Trophoblast cell (in vitro differentiated cells and primary cell): ENCODE measurements around the gene SLC6A18.

Experiments
- DNase-seq, 2 donors: peaks; one replicate each; pipeline ENCODE4 v3.0.0-alpha.2; 2016
- H2AFZ ChIP-seq: 2 replicates; pipeline ENCODE4 v1.6.1; 2013; ENCODE audit warnings: low read length, moderate library complexity, mild to moderate bottlenecking; ENCODE audit not compliant: insufficient read depth, poor library complexity
- H2AK5ac ChIP-seq: 2 replicates; pipeline ENCODE4 v1.6.1; 2013; ENCODE audit warnings: mild to moderate bottlenecking, low read length
- H2BK120ac ChIP-seq: 2 replicates; pipeline ENCODE4 v1.6.1; 2013; ENCODE audit warnings: low read length, mild to moderate bottlenecking, moderate library complexity; ENCODE audit not compliant: insufficient read depth, poor library complexity
- H2BK12ac ChIP-seq: 2 replicates; pipeline ENCODE4 v1.6.1; 2013; ENCODE audit warnings: mild to moderate bottlenecking, low read length, moderate library complexity
- H2BK5ac ChIP-seq: 2 replicates; pipeline ENCODE4 v1.6.1; 2013; ENCODE audit warnings: low read length, low read depth, moderate library complexity, mild to moderate bottlenecking; ENCODE audit not compliant: poor library complexity
- H3K14ac ChIP-seq: 2 replicates; pipeline ENCODE4 v1.6.1; 2013; ENCODE audit warnings: mild to moderate bottlenecking, low read length
- H3K18ac ChIP-seq: 2 replicates; pipeline ENCODE4 v1.6.1; 2013; ENCODE audit warnings: mild to moderate bottlenecking, low read length
- H3K23ac ChIP-seq: 2 replicates; pipeline ENCODE4 v1.6.1; 2013; ENCODE audit warnings: low read length
- H3K27ac ChIP-seq: 2 replicates; pipeline ENCODE4 v1.5.1; 2013; ENCODE audit warnings: low read depth, mild to moderate bottlenecking, inconsistent platforms, low read length, moderate library complexity
- H3K27me3 ChIP-seq: 2 replicates; pipeline ENCODE4 v1.6.1; 2013; ENCODE audit warnings: inconsistent platforms, mild to moderate bottlenecking, low read length, moderate library complexity; ENCODE audit not compliant: insufficient read depth
- H3K36me3 ChIP-seq, 2 experiments: 1 replicate in 1 of 2; 2 replicates in 1 of 2; pipeline ENCODE4 v1.6.1; 2013; ENCODE audit warnings: low read length in 2 of 2, mild to moderate bottlenecking in 2 of 2, moderate library complexity in 1 of 2; ENCODE audit not compliant: insufficient read depth in 2 of 2, control insufficient read depth in 1 of 2
- H3K4ac ChIP-seq: 2 replicates; pipeline ENCODE4 v1.6.1; 2013; ENCODE audit warnings: low read depth, mild to moderate bottlenecking, low read length, moderate library complexity
- H3K4me1 ChIP-seq, 2 experiments: 1 replicate in 1 of 2; 2 replicates in 1 of 2; pipeline ENCODE4 v1.6.1; 2013; ENCODE audit warnings: low read length in 2 of 2, mild to moderate bottlenecking in 2 of 2, moderate library complexity in 1 of 2; ENCODE audit not compliant: insufficient read depth in 2 of 2, control insufficient read depth in 1 of 2
- H3K4me2 ChIP-seq: 2 replicates; pipeline ENCODE4 v1.6.1; 2013; ENCODE audit warnings: inconsistent platforms, mild to moderate bottlenecking, low read length, moderate library complexity
- H3K4me3 ChIP-seq: 2 replicates; pipeline ENCODE4 v1.5.1; 2013; ENCODE audit warnings: mild to moderate bottlenecking, low read depth, low read length, inconsistent platforms
- H3K79me1 ChIP-seq: one replicate; pipeline ENCODE4 v1.6.1; 2013; ENCODE audit warnings: low read length
- H3K79me2 ChIP-seq: 2 replicates; pipeline ENCODE4 v1.6.1; 2013; ENCODE audit warnings: low read length, mild to moderate bottlenecking; ENCODE audit not compliant: control insufficient read depth, insufficient read depth, poor library complexity
- H3K9ac ChIP-seq: 2 replicates; pipeline ENCODE4 v1.6.1; 2013; ENCODE audit warnings: mild to moderate bottlenecking, low read length
- H3K9me3 ChIP-seq: 2 replicates; pipeline ENCODE4 v1.6.1; 2013; ENCODE audit warnings: low read depth, mild to moderate bottlenecking, control low read depth, inconsistent platforms, low read length; ENCODE audit not compliant: insufficient read depth
- H4K12ac ChIP-seq: 2 replicates; pipeline ENCODE4 v1.6.1; 2013; ENCODE audit warnings: low read depth, mild to moderate bottlenecking, low read length, moderate library complexity
- H4K8ac ChIP-seq: 2 replicates; pipeline ENCODE4 v1.6.1; 2013; ENCODE audit warnings: low read depth, mild to moderate bottlenecking, low read length, moderate library complexity
- H4K91ac ChIP-seq: one replicate; pipeline ENCODE4 v1.6.1; 2013; ENCODE audit warnings: low read depth, mild to moderate bottlenecking, low read length, moderate library complexity
- WGBS: extraction: QIAGEN DNeasy Blood & Tissue Kit; methylation state at CpG from one replicate; pipeline ENCODE4 v1.1.7; 2013; ENCODE audit warnings: missing lambda C conversion rate; ENCODE audit not compliant: insufficient read length, insufficient coverage; ENCODE audit errors: extremely low coverage; 5-methylcytosine and 5-hydroxymethylcytosine counted together

SLC6A18 gene

GRCh38 chr5:1177826-1178528 is 47.2 kb upstream of the SLC6A18 start:
- Histone ChIP-seq H2AK5ac (no peak overlapping the region), H2BK120ac (no peak overlapping the region), H3K27ac (no peak overlapping the region), H2BK5ac (no peak overlapping the region), H3K9ac (no peak overlapping the region), H3K4ac (no peak overlapping the region), H4K91ac (no peak overlapping the region), H3K27me3 (no peaks in the 10 kb centered on the region), H4K8ac (no peak overlapping the region), H3K36me3 (no peaks in the 10 kb centered on the region), H3K9me3 (peaks cover 2% of the 10 kb centered on the region), H3K79me1 (no peaks in the 10 kb centered on the region), H3K23ac (no peak overlapping the region), H3K79me2 (no peaks in the 10 kb centered on the region), H3K4me2 (no peak overlapping the region), H3K4me3 (no peak overlapping the region), H4K12ac (no peak overlapping the region), H2AFZ (no peak overlapping the region), H3K14ac (no peak overlapping the region), H3K4me1 (no peaks in the 10 kb centered on the region), H3K18ac (no peak overlapping the region), H2BK12ac (no peak overlapping the region)
- DNase-seq = no peak
- no CpG with 5 or more reads among the region's 30 CpGs for WGBS

GRCh38 chr5:1178529-1179382 is 46.4 kb upstream of the SLC6A18 start:
- H2AFZ ChIP-seq = no peak overlapping the region
- no peak for DNase-seq
- no peak overlapping the region for H3K14ac ChIP-seq
- peaks cover 2% of the 10 kb centered on the region for H3K9me3 ChIP-seq
- H4K91ac ChIP-seq = no peak overlapping the region
- H3K4me2 ChIP-seq = no peak overlapping the region
- H3K27ac ChIP-seq = no peak overlapping the region
- no peak overlapping the region for H3K4me3 ChIP-seq
- H2BK5ac ChIP-seq = no peak overlapping the region
- H2BK120ac ChIP-seq = no peak overlapping the region
- no peaks in the 10 kb centered on the region for H3K4me1 ChIP-seq
- no peak overlapping the region for H3K4ac ChIP-seq
- no peaks in the 10 kb centered on the region for H3K27me3 ChIP-seq
- H2AK5ac ChIP-seq = no peak overlapping the region
- no peaks in the 10 kb centered on the region for H3K79me1 ChIP-seq
- no peak overlapping the region for H4K8ac ChIP-seq
- WGBS = no CpG with 5 or more reads among the region's 34 CpGs
- no peak overlapping the region for H2BK12ac ChIP-seq
- no peak overlapping the region for H4K12ac ChIP-seq
- no peak overlapping the region for H3K9ac ChIP-seq
- H3K18ac ChIP-seq = no peak overlapping the region
- H3K79me2 ChIP-seq = no peaks in the 10 kb centered on the region
- H3K23ac ChIP-seq = no peak overlapping the region
- H3K36me3 ChIP-seq = no peaks in the 10 kb centered on the region

GRCh38 chr5:1179383-1179715 is 45.8 kb upstream of the SLC6A18 start:
- no CpG with 5 or more reads among the region's 9 CpGs for WGBS
- no peak for DNase-seq
- no peak overlapping the region for H3K9ac ChIP-seq
- no peaks in the 10 kb centered on the region for H3K79me2 ChIP-seq
- H4K91ac ChIP-seq = no peak overlapping the region
- no peak overlapping the region for H3K23ac ChIP-seq
- no peak overlapping the region for H4K8ac ChIP-seq
- no peaks in the 10 kb centered on the region for H3K27me3 ChIP-seq
- H3K27ac ChIP-seq = no peak overlapping the region
- no peaks in the 10 kb centered on the region for H3K79me1 ChIP-seq
- no peak overlapping the region for H3K18ac ChIP-seq
- no peak overlapping the region for H3K4ac ChIP-seq
- H4K12ac ChIP-seq = no peak overlapping the region
- no peak overlapping the region for H3K4me2 ChIP-seq
- peaks cover 2% of the 10 kb centered on the region for H3K9me3 ChIP-seq
- no peaks in the 10 kb centered on the region for H3K4me1 ChIP-seq
- H2AK5ac ChIP-seq = no peak overlapping the region
- H3K4me3 ChIP-seq = no peak overlapping the region
- H3K36me3 ChIP-seq = no peaks in the 10 kb centered on the region
- H2BK120ac ChIP-seq = no peak overlapping the region
- no peak overlapping the region for H2AFZ ChIP-seq
- no peak overlapping the region for H2BK12ac ChIP-seq
- no peak overlapping the region for H2BK5ac ChIP-seq
- no peak overlapping the region for H3K14ac ChIP-seq

GRCh38 chr5:1180096-1180495 is 45.1 kb upstream of the SLC6A18 start:
- no peaks in the 10 kb centered on the region for H3K79me1 ChIP-seq
- no CpG with 5 or more reads among the region's 20 CpGs for WGBS

More at GRCh38 chr5:1180096-1180495, 45.1 kb upstream of the SLC6A18 start:
- Histone ChIP-seq H3K4ac (no peak overlapping the region), H3K79me2 (no peaks in the 10 kb centered on the region), H3K4me2 (no peak overlapping the region), H2BK5ac (no peak overlapping the region), H3K9me3 (no peaks in the 10 kb centered on the region), H3K36me3 (no peaks in the 10 kb centered on the region), H4K91ac (no peak overlapping the region), H3K4me1 (no peaks in the 10 kb centered on the region), H2AFZ (no peak overlapping the region), H3K23ac (no peak overlapping the region), H3K27ac (no peak overlapping the region), H3K27me3 (no peaks in the 10 kb centered on the region), H3K4me3 (no peak overlapping the region), H3K9ac (no peak overlapping the region), H2BK12ac (no peak overlapping the region), H4K12ac (no peak overlapping the region), H3K18ac (no peak overlapping the region), H2BK120ac (no peak overlapping the region), H3K14ac (no peak overlapping the region), H2AK5ac (no peak overlapping the region), H4K8ac (no peak overlapping the region)
- DNase-seq = no peak
